ENCODE data around the gene C2orf76.

The C2orf76 gene

GRCh38 chr2:119338272-119338671, 28.4 kb downstream of the C2orf76 start:
- no peak for TF ChIP-seq CTCF (IDR thresholded peaks at IDR 0.05; ENCODE audit: low read depth, low read length, missing control alignments)
- no peak for DNase-seq (ENCODE audit: low read depth)
- no peak overlapping the region for H3K4me3 ChIP-seq (ENCODE audit: low read depth, low read length)

GRCh38 chr2:119337749-119338148, 28.9 kb downstream of the C2orf76 start:
- TF ChIP-seq CTCF (IDR thresholded peaks at IDR 0.05; ENCODE audit: low read depth, low read length, missing control alignments) = no peak
- DNase-seq (ENCODE audit: low read depth) = no peak
- no peak overlapping the region for H3K4me3 ChIP-seq (ENCODE audit: low read depth, low read length)

- H3K4me3 ChIP-seq (ENCODE audit: low read depth, low read length) = no peak overlapping the region
- TF ChIP-seq CTCF (IDR thresholded peaks at IDR 0.05; ENCODE audit: low read depth, low read length, missing control alignments) = no peak
- DNase-seq (ENCODE audit: low read depth) = no peak
Measured at GRCh38 chr2:119333833-119334232, 32.8 kb downstream of the C2orf76 start.

- DNase-seq (ENCODE audit: low read depth) = no peak
Measured at GRCh38 chr2:119333360-119333759, 33.3 kb downstream of the C2orf76 start.

DNA sequence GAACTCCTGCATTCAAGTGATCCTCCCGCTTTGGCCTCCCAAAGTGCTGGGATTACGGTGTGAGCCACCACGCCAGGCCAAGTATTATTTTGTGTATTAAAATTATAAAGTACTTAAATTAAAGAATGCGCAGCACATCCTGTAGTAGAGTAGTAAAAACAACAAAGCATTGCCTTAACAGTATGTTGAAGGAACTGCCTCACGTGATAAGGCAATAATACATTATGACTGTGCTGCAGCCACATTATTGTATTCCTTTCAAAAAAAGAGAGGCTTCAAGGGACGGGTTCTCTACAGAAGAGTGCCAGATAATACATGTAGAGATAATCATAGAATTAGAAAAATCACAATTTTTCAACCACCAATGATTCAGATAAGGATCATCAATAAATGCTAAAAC, 33.7 kb downstream of the C2orf76 start:
- no peak overlapping the region for H3K4me3 ChIP-seq (ENCODE audit: low read depth, low read length)
- DNase-seq (ENCODE audit: low read depth) = no peak
- no peak for TF ChIP-seq CTCF (IDR thresholded peaks at IDR 0.05; ENCODE audit: low read depth, low read length, missing control alignments)

More at GRCh38 chr2:119333360-119333759, 33.3 kb downstream of the C2orf76 start:
- TF ChIP-seq CTCF (IDR thresholded peaks at IDR 0.05; ENCODE audit: low read depth, low read length, missing control alignments) = no peak
- H3K4me3 ChIP-seq (ENCODE audit: low read depth, low read length) = no peak overlapping the region

DNA sequence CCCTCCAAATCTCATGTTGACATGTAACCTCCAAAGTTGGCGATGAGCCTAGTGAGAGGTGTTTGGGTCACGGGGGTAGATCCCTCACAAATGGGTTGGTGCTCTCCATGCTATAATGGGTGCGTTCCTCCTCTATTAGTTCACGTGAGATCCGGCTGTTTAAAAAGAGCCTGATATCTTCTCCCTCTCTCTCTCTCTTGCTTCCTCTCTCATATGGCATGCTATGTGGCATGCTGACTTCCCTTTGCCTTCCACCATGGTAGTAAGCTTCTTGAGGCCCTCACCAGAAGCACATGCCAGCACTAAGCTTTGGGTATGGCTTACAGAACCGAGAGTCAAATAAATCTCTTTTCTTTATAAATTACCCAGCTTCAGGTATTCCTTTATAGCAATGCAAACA, 39.2 kb downstream of the C2orf76 start:
- no peak overlapping the region for H3K4me3 ChIP-seq (ENCODE audit: low read depth, low read length)
- no peak for TF ChIP-seq CTCF (IDR thresholded peaks at IDR 0.05; ENCODE audit: low read depth, low read length, missing control alignments)
- DNase-seq (ENCODE audit: low read depth) = no peak

GRCh38 chr2:119326938-119327337, 39.7 kb downstream of the C2orf76 start:
- no peak for DNase-seq (ENCODE audit: low read depth)
- H3K4me3 ChIP-seq (ENCODE audit: low read depth, low read length) = no peak overlapping the region
- TF ChIP-seq CTCF (IDR thresholded peaks at IDR 0.05; ENCODE audit: low read depth, low read length, missing control alignments) = no peak
